Activated naive CD4-positive, alpha-beta T cell treated with anti-CD3 and anti-CD28 coated beads, Interleukin-2, amount 50 U/mL, for 16 hours (primary cell): ENCODE results near the gene SLC9C1.

Experiments
- DNase-seq: peaks from one replicate; pipeline ENCODE4 v3.0.0-alpha.2; 2020

Gene SLC9C1

DNA sequence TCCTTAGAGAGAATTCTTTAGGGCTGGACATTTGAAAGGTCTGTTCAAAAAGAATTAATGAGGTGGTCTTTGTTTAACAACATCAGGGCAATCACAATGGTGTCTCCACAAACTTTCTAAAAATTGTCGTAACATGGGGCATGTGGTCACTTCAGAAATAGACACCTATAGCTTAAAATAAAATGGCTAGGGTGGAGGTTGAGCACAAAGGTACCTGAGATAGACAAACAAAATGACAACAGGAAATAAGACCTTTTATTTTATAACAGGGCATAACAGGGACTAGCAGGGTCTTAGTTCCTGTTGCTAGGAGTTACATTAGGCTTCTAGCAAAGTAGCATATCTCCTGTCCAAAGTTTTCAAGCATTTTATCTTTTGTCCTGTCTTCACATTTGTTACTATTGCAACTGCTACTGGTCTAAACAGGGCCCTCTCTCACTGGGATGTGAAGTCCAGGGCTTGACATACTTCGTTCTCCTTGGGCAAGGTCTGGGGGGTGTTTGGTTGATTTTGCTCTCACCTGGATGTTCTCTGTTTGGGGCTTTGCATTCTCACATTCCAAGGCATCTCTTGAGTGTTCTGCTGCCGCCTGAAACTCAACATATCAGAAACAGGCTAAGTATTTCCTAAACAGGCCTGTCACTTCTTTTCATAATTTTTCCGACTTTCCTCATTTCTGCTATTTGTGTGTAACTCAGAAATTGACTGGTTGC, 163.9 kb downstream of the SLC9C1 start:
- no peak for DNase-seq

DNA sequence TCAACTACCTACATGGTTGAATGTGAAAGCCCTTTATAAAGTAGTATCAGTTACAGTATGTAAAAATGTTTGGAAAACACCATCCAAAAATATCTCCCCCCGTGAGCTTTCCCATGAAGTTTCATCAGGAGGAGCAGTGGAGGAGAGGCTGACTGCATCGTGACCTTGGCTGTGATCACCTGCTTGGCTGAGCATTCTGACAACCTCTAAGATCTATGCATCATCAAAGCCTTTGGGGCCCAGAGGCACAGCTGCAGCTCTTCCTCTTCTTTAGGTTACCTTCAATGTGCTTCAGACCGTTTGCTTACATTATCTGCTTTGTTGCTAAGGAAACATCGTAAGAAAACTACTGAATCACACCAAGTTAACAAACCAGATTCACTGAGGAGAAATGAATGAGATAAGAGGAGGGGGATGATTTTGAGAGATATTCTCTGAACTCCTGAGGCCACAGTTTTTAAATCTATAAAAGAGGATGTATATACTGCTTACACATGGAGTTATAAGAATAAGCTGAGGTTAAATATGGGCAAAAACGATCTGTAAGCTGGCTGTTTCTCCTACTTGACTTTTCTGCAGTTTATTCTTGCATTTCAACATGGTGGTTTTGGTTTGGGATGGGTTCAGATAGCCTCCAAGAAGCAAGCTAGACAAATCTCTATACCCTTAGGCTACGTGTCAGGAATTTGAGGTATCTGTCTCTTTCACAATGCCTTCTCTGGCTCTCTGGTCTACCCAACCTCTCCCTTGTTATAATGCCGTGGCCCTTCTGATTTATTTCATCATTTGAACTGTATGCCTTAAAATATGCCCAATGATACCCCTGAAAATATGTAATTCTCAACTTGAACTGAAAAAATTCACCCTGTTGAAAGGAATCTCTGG, 164.9 kb downstream of the SLC9C1 start:
- DNase-seq = peak; percentile 51

DNA sequence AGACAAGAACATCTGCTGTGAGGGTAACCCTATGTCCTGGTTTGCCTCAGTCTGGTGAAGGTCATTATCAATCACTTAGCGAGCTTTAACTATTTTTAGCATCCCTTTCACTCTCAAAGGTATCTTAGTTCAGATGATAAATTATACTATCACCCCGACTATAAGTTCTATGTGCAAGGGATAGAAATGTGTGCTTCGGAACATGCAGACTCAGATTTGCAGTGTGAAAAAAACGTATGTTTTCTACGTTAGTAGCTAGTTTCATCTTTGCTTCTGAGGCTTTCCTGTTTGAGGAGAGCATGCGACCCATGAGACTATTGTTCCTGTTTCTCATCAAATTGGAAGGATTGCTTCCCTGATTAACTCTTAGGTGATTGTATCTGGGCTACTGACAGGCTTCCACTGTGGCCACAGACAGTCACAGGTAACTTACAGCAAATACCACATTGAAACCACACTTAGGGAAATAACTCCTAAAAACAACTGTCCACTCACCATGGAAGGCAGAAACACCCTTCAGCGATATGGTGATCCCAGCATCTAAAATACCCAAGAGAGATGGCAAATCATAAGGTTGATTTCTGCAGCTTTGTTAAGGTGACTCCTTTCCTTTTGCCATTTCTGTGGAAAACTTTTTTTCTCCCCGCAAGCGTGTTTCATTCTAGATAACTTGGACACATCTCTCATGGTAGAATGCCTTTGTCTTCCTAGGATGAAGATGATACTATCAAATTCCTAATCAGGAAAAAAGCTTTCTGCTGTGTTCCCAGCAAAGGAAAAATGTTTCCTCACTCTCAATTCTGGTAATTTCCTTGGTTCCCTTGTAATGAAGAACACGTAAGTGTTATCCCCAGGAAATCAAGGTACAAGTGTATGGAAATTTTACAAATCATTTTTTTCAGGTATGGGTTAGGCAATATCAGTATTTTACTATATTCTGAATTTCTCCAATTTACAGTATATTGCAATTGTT, 166.2 kb downstream of the SLC9C1 start:
- no peak for DNase-seq

DNA sequence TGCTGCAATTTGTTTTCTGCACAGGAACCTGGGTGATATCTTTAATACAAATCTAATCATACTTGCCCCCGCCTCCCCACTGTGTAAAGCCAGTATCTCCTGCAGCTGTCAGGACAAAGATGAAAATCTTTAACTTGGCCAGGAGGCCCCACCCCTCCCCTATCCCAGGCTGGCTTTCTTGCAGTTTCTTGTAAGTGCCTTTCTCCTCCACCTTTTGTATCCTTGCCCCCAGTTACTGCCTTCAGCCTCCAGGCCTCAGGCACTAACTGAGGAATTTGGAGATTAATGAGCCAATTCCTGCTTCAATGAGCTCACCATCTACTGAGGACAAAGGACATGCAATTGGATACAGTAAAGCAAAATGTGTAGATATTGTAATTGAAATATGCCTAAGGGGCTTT, 167.5 kb downstream of the SLC9C1 start:
- DNase-seq = no peak

DNA sequence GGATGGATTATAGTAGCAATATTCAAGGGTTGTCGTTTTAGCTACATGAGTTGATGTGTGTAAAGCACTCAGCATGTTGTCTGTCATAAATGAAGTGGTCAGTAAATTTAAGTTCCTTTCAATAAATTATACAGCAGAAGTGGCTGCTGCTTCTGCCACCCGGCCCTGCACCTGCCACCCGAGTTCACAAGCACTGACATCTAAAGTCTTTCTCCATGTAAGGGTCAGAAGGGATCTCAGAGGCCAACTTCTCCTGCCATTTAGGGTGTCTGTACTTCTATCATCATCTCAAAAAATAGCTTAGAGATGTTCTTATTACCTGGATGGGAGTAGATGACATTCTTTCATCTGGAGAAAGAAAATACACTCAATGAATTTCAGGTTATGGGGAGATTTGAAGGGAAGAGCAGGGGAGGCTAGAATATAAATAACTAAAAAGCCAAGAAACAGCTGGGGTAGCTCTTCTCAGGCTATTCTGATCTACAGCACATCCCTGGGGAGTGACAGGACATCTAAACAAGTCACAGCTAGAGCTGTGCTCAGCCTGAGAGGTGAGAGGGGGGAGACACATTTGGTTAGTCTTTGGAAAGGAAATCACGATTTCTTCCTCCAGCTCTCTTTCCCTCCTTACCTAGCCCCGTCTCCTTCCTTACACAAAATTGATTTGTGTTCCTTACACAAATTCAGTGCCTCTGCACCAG, 169.0 kb downstream of the SLC9C1 start:
- DNase-seq = no peak

DNA sequence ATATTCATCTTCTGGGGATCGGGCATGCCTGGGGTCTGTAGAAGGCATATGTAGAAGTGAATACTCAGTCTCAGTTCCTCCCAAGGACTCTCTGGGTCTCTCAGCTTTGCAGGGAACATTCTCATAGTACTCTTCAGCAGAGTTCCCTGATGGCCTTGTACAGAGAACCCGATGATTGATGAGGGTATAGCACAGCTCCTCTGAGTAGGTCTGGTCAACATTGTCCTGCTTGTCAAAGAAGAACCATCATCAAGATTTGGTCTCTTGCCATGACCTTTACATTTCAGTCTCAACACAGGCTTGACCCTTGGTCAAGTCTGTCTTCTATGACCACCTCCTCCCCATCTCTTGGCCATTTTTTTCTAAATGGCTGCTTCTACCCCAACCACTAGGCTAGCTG, 170.5 kb downstream of the SLC9C1 start:
- DNase-seq = no peak

DNA sequence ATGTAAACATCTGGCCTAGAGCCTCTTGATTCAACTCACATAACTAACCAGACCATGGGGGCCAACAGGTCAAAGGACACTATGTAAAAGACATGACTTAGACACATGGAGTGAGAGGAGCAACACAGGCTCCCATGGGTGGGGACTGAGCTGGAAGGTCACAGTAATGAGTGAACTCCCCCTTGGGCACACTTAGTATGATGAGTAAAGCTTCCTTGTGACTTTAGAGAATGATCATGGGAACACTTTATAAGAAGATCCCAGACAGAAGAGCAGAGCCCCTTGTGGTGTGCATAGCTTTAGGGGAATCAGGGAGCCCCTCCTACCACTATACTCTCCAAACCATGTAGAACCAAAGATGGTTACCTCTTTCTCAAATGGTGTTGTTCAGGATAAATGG, 171.1 kb downstream of the SLC9C1 start:
- DNase-seq = no peak

DNA sequence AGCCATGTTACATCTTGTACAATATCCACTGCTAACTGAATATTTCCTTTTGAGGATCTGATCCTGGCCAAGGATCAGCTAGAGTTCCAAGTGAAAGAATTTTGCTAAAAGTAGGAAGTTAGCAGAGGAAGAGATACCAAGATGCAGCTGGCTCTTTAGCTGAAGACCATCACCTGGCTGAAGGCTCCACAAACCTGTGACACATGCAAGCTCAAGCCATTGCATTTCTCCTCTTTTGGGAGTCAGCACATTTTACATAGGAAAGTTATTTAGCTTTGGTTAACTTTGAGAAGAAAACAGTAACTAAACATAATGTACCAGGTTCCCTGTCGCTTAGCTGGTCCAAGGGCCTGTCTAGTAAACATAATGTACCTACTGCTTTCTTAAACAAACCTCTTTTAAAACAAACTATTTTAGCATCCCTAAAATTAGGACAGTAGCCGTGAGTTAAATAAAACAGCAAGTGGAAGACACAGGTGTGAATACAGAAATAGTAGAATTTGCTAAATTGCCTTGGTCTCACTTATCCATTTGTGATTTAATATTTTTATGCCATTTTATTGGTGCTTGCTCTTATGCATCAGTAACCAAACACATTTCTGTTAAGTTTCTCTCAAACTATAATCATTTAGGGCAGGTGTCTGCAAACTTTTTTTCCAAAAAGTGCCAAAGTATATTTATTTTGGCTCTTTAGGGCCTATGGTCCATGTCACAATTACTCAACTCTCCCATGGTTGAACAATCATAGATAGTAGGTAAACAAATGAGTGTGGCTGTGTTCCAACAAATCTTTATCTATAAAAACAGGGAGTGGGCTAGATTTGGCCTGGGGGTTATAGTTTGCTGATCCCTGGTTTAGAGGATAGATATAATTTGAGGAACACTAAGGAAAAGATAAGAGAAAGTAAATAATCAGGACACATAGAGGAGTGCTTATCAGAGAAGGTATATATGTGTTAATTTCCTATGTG, 172.2 kb downstream of the SLC9C1 start:
- no peak for DNase-seq

DNA sequence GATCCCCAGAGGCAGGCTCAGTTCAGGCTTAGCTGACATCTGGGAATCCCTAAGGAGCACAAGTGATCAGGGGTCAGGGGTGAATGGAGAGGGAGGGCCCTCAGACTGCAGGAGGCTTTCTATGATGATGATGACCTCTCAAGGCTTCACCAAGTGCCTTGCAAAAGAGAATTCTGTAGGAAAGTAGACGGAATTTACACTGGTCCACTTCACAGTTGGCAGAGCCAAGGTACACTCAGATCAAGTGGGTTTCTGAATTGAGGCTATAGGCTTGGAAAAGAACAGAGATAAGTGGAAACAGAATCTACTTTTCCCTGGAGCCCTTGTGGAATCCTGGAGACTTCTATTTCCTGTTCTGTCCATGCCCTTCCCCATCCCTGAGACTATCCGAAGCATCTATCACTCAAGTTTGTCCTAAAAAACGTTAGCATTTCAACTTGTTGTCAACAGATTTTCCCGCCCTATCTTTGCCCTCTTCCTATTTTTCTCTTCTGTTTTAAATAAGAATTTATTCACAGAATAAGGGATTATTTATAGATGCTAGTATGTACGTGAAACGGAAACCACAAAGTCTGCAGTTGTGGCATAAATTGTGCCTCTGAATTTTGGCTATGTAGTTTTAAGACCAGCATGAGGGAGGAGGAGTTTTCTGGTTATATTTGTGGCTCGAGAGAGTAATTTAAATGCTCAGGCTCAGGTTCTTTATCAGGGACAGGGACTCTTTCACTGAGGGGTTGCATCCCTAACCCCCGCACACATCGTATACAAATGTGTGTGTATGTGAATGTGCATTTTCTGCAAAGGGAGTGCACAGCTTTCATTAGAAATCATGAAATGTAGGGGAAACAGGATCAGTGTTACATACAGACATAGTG, 173.8 kb downstream of the SLC9C1 start:
- no peak for DNase-seq

DNA sequence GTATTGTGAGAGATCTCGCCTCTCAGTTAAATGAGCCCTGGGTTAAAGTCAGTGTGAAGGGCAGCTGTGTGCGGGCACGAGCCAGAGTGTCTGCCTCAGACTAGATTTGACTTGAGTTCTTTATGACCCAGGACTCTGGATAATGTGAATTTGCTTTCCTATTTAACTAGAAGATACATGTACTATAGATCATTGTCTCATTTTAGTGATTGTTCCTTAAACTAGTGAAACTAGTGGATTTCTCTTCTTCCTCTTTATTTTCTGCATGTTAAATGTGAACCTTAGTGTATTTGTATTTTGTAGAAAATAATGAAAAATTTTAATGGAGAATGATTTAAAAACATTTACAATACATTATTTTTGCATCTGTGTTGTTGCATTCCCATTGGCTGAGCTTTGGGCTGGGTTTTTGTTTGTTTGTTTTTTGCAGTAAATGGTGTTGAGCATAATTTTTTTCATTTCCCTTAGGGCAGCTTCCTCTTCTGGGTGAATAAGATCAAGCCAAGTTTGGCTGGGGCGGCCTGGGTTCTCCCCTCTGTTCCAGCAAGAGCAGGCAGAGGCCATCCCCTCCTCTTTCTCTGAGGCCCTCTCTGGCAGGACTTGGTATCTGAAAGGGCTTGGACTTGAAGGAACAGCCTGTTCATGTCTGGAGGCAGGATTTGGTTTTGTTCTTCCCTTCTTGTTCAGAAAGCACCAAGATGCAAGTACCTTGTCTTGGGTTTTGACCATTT, 176.0 kb downstream of the SLC9C1 start:
- no peak for DNase-seq

DNA sequence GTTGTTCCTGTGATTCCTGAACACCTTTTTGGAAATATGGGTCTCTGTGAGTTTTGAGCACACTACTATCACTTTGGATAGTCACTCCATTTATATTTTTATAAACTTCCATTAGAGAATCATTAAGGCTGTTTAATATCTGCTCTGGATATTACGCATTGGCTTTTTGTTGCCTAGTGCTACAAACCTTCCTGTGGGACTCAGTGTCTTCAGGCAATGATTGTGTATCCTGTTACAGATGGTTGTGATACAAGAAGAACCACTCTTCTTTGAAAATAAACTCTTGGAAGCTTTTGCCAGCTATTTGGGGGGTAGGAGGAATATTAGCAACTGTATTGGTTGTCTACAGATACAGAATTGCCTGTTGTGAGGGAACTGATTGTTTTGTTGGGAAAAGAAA, 176.6 kb downstream of the SLC9C1 start:
- no peak for DNase-seq

DNA sequence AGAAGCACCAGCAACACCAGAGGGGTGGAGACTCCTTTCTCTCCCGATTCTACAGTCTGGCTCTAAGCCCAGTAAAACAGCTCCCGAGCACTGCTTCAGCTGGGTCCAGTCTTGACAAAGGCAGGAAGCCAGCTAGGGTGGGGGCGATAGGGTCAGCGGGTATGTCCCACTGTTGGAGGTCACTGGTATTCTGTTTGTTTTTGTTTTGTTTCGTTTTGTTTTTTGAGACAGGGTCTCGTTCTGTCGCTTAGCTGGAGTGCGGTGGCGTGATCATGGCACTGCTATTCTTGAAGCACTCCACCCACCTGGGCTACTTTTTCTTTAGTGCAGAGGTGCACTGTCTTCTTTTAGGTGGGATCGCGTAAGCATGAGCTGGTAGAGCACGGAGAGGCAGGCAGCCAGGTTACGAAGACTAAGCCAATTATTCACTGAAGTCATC, 177.2 kb downstream of the SLC9C1 start:
- DNase-seq = no peak

DNA sequence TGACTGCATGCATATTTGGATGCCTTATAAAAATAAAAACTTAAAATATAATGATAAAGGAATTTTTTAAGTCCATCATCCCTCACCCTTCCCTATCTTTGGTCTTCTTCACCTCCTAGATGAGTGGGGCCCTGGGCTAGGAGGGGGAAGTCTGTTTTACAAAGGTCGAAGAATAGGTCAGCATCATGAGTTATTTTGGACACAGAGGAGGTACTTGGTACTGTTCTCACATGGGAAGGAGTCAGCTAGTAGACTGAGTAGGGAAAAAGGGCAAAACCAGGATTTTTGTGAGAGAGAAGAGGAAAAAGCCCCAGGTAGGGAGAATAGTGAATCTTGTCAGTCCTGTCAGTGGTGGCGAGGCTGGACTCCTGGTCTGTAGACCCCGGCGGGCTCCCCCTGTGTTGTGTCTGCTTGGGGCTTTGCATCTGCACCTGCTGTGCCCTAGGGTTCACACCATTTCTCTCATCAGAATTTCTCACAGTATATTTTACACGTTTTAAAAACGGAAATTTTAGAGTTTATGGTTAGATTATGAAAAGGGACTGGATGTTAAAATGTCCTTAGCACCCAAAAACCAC, 178.1 kb downstream of the SLC9C1 start:
- DNase-seq = no peak

DNA sequence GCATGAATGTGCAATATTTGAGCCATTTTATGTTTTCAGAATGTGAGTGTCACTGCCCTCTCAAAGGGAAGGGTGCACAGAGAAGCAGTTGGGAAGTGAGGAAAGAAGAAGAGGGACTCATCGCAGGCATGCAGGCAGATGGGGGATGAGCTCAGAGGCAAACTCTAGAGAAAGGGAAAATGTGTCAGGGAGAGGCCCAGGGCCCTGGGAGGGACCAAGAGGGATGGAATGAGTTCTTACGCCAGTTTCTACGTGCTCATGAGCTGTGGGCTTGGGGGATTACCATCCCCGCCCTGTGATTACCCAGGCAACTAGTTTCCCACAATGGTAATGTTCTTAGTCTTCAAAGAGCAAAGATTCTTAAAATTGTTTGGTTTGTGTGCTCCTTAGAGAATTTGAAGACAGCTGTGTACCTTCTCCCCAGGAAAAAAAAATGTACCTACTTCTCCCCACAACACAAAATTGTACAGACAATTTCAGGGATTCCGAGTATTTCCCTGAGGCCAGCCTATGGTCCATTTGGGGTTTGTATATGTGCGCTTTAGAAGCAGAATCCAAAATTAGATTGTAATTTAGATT, 178.8 kb downstream of the SLC9C1 start:
- DNase-seq = no peak

DNA sequence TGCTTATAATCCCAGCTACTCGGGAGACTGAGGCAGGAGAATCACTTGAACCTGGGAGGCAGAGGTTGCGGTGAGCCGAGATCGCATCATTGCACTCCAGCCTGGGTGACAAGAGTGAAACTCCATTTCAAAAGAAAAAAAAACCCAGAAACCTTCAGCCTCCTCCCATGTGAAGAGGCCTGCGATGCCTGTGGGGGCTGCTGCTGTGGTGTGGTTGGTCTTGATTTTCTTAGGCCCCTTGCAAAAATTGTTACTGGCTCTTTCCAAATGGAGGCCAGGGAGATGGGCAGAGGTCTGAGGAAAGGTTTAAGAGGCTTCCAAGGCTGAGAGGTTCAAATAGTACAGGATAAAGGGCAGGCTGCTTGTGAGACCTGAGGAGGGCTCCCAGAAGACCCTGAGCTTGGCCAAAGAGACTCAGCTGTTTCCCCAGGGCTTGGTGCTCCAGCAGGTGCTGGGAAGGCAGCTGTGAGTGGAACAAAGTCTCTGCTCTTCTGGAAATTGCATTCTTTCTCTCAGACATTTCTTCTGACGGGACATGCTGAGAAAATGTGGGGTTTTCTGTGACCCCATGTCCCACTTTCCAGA, 179.3 kb downstream of the SLC9C1 start:
- no peak for DNase-seq

DNA sequence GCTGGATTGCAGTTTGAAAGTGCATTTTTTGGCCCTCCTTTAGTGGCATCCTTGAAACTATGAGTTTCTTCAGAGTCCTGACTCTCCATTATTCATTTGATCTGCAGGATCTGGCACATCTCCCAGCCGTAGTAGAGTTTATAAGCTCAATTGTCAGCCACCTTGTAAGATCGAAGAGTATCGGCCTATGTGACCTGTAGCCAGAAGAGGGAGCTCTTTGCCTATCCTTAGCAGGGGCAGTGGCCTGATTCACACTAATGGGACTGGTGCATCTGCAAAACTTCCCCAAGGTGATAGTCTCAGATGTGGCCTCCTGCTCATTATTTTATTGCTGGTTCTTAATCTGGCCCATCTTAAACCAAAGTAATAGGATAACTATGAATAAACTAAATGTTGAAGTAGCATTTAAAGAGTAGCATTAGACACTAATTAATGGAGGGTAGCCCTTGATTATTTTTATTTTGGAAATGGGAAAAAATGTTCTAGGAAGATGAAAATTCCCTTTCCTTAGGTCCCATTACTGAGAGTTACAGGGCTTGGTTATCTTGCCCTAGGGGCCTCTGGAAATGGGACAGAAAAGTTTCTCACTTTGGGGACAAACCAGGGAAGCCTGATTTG, 182.1 kb downstream of the SLC9C1 start:
- DNase-seq = peak; percentile 52

DNA sequence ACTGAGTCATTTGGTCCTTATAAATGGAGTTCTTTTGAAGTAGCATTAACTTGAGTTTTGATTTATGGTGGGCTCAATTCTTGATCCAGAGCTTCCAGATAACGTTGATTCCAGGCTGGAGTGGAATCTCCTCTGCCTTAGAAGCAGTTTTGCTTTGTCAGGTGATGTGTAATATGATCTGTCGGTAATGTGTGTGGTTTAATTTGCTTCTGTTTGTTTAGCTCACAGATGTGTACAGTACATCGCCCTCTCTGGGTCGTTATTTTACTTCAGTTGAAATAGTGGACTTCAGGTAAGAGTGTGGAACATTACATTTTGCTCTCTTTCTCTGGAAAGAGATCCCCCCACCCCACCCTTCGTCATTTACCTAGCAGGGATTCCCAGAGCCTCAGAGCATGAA, 184.7 kb downstream of the SLC9C1 start:
- no peak for DNase-seq

DNA sequence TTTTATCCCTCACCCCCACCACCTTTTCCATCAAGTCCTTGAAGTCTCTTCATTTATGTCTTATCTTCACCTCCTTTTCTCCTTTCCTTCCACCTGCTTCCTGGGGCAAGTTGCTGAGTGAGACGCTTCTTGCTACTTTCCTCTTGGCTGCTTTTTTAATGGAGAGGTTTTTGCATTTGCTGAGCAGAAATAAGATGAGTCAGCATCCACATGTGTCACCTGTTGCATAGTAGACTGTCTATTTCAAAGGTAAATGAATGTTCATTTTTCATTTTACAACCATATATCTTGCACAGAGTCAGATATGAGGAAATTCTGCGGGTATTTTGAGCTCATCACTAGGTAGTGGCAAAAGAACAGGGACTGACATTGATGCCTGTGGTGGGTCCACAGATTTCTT, 189.2 kb downstream of the SLC9C1 start:
- DNase-seq = no peak
